ENCODE data around the gene ZDHHC1. TPM values are rescaled to one million over a fixed set of nuclear protein-coding genes. Genes with fewer than 3 reads are reported as not detected.

Gene ZDHHC1, protein sequence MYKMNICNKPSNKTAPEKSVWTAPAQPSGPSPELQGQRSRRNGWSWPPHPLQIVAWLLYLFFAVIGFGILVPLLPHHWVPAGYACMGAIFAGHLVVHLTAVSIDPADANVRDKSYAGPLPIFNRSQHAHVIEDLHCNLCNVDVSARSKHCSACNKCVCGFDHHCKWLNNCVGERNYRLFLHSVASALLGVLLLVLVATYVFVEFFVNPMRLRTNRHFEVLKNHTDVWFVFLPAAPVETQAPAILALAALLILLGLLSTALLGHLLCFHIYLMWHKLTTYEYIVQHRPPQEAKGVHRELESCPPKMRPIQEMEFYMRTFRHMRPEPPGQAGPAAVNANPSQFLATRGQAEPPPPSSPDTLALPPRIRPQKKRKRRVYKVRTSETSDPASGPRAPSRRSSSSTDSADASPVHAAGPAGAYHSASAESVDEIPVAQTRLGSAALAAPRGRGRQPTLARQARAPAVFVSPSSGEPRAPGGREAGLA
- 10 to 100 TPM in 8 of 9 donors, 1 to 10 TPM in 1; 4.2 to 30.0 (median 13.6) TPM for total RNA-seq
- 1 to 10 TPM; 1.3 to 8.5 (median 7.9) TPM for polyA plus RNA-seq
- long read RNA-seq, donor 1, partial matches to known transcripts: 0 of 2 reads
- long read RNA-seq, donor 1, other reads (novel, unspliced or antisense): 0 of 2 reads
- long read RNA-seq, donor 2, partial matches to known transcripts: 0 of 2 reads
- long read RNA-seq, donor 2, other reads (novel, unspliced or antisense): 0 of 2 reads
- long read RNA-seq, donor 3: 0 reads
- long read RNA-seq, donor 4, partial matches to known transcripts: 3 of 3 reads
- long read RNA-seq, donor 4, other reads (novel, unspliced or antisense): 0 of 3 reads
- long read RNA-seq, donor 5, transcript ZDHHC1-203 (12 exons, 2,261 nt): major isoform, 21 of 43 reads
- long read RNA-seq, donor 5, partial matches to known transcripts: 6 of 43 reads
- long read RNA-seq, donor 5, other reads (novel, unspliced or antisense): 14 of 43 reads
- long read RNA-seq, donor 6: 0 reads
- long read RNA-seq, donor 7, partial matches to known transcripts: 0 of 1 reads
- long read RNA-seq, donor 7, other reads (novel, unspliced or antisense): 0 of 1 reads
- long read RNA-seq, donor 8, partial matches to known transcripts: 0 of 5 reads
- long read RNA-seq, donor 8, other reads (novel, unspliced or antisense): 0 of 5 reads
- long read RNA-seq, donor 9, partial matches to known transcripts: 0 of 3 reads
- long read RNA-seq, donor 9, other reads (novel, unspliced or antisense): 0 of 3 reads
- long read RNA-seq, donor 10, partial matches to known transcripts: 0 of 3 reads
- long read RNA-seq, donor 10, other reads (novel, unspliced or antisense): 0 of 3 reads

DNA sequence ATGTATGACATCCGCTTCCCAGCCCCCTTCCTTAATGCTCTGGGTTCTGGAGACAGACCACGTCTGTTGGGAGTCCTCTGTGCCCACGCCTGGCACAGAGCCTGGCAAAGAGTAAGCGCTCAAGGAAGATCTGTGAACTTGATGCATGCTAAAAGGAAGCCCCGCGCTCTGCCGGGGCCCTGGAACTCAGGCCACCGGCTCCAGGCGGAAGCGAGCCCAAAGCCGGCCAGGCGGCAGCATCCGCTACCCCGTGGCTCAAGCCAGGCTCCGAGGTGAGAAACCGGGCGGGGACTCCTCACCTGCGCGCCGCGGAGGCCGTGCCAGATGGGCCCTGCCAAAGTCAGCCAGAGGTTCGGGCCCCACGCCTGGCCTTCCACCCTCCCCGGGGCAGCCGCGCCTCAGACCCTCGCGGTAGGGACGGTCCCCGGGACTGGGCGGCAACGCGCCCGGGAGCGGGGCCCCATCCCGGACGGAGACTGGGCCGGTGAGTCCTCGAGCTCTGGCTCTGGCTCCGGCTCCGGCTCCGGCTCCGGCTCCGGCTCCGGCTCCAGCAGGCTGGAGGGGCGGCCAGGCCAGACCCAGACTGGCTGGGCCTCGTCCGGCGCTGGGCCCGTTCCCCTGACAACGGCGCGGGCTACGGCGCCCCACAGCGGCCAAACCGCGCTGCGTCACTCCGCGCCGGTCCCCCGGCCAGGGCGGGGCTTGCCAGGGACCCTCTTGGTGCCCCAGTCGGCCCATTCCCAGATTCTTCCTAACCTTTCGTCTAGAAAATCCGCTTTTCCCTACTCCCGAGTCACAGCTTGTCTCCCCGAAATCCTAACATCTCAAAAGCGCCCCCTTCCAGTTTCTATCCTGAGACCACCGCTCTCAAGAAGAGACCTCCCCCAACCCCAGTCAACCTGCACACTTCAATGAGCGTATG lies at the start of gene ZDHHC1:
ZDHHC1 (minus strand) TSS at position 606 of the 922 bp plus-strand sequence. CDS start 8,702 bp downstream, outside the sequence.
- Histone ChIP-seq H3K27me3 (no peaks in the 10 kb centered on the region), H3K4me3 (peak within 1 kb of the TSS in 3 of 4 donors; percentile 64 to 75 (median 71)), H3K9me3 (replicated peaks in 1 of 3) (no peaks in the 10 kb centered on the region), H3K27ac (peak within 1 kb of the TSS in 4 of 5 donors; percentile 45 to 74 (median 56)), H3K36me3 (replicated peaks in 1 of 2) (no peaks in the 10 kb centered on the region), H3K4me1 (replicated peaks in 1 of 2) (peaks cover 16 to 20% of the 10 kb centered on the region in 2 donors)
- TF ChIP-seq, protein P1, sequence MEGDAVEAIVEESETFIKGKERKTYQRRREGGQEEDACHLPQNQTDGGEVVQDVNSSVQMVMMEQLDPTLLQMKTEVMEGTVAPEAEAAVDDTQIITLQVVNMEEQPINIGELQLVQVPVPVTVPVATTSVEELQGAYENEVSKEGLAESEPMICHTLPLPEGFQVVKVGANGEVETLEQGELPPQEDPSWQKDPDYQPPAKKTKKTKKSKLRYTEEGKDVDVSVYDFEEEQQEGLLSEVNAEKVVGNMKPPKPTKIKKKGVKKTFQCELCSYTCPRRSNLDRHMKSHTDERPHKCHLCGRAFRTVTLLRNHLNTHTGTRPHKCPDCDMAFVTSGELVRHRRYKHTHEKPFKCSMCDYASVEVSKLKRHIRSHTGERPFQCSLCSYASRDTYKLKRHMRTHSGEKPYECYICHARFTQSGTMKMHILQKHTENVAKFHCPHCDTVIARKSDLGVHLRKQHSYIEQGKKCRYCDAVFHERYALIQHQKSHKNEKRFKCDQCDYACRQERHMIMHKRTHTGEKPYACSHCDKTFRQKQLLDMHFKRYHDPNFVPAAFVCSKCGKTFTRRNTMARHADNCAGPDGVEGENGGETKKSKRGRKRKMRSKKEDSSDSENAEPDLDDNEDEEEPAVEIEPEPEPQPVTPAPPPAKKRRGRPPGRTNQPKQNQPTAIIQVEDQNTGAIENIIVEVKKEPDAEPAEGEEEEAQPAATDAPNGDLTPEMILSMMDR (IDR thresholded peaks at IDR 0.05): peak in 5 of 6 experiments; percentile 17 to 47 (median 28)
- TF ChIP-seq POLR2A (IDR thresholded peaks at IDR 0.05): peak; percentile 38 to 60
- peak in 6 of 7 donors; percentile 66 to 81 (median 74) for DNase-seq
- intact Hi-C loops (cut with DNase I): no loop called here
- 1 to 4% (median 2%) methylated on average over 24 to 73 of the region's 73 CpGs for WGBS, 4 donors

DNA sequence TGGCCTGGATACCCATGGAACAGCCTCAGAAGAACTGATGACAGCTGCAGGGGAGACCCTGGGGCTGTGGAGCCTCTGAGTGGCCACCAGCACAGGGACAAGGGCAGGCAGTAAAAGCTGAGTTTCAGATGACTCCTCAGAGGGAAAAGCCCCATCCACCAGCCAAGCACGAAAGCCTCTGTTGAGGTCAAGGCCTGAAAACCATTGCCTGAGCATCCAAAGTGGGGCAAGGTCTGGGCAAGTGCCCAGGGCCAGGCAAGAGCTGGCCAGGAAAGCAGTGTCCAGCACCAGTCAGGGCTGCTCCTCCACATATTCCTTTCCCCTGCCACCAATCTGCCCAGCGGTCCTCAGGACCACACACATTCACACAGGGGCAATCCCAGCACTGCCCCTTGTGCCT lies 48.3 kb upstream of the ZDHHC1 start:
- intact Hi-C loops (cut with DNase I): no loop called here
- H3K9me3 ChIP-seq (replicated peaks in 1 of 3): no peaks in the 10 kb centered on the region
- TF ChIP-seq POLR2A (IDR thresholded peaks at IDR 0.05): no peak
- TF ChIP-seq, protein P1 (IDR thresholded peaks at IDR 0.05): no peak
- H3K27ac ChIP-seq: peak overlapping the region in 4 of 5 donors; percentile 35 to 54 (median 44)
- WGBS, 4 donors: 35 to 60% (median 47%) methylated on average over 2 of the region's 2 CpGs
- DNase-seq: peak; percentile 55 to 88 (median 83)
- peaks cover 54 to 71% of the 10 kb centered on the region in 2 donors for H3K4me1 ChIP-seq (replicated peaks in 1 of 2)
- H3K27me3 ChIP-seq: no peaks in the 10 kb centered on the region
- no peak overlapping the region for H3K4me3 ChIP-seq
- H3K36me3 ChIP-seq (replicated peaks in 1 of 2): no peaks in the 10 kb centered on the region

DNA sequence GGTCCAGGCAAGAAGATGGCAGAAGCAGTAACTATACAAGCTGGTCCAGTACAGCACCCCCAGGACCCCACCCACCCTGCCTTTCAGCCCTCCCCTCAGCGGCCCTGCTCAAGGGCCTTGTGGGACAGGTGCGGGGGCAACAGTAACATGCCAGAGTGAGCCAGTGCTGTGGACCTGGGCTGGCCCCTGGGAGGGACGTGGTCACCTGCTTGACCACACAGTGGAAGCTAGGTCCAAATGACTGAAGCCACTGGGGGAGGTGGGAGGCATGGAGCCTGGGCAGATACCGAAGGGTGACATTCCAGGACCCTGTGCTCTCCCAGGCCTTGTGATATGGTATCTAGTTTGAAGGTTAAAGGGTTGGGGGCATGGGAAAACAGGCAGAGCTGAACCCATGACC lies 47.4 kb upstream of the ZDHHC1 start:
- intact Hi-C loops (cut with DNase I): no loop called here
- no peak for DNase-seq
- 85 to 91% (median 89%) methylated on average over 4 of the region's 4 CpGs for whole genome bisulfite sequencing, 4 donors
- Histone ChIP-seq H3K27me3 (no peaks in the 10 kb centered on the region), H3K9me3 (replicated peaks in 1 of 3) (no peaks in the 10 kb centered on the region), H3K4me1 (replicated peaks in 1 of 2) (peaks cover 62 to 75% of the 10 kb centered on the region in 2 donors), H3K36me3 (replicated peaks in 1 of 2) (no peaks in the 10 kb centered on the region), H3K4me3 (no peak overlapping the region), H3K27ac (peak overlapping the region in 3 of 5 donors; percentile 35 to 54 (median 48))
- no peak for TF ChIP-seq POLR2A (IDR thresholded peaks at IDR 0.05)
- TF ChIP-seq, protein P1 (IDR thresholded peaks at IDR 0.05): no peak
